Panc1 (cell line): Measurements from ENCODE around the gene EFTUD2. TPM values are rescaled to one million over a fixed set of nuclear protein-coding genes. Genes with fewer than 3 reads are reported as not detected.
A peak's percentile ranks its signal among the peaks of the same experiment; 100 is the strongest.

Experiments
- ATAC-seq: fragments of 200-7000 bp; cut with Tn5 transposase; 2 replicates; pipeline ENCODE4 v1.9.1; 2020; ENCODE audit warnings: mild to moderate bottlenecking, moderate library complexity
- BruUV-seq: library from RNA; stranded (reverse); fragments of 400-500 nt; replicated peaks from 2 replicates; lab custom pipeline; 2021; lab: Mats Ljungman, UMichigan
- CTCF ChIA-PET: fragments of 300-600 bp; sonication (Branson Sonifier 250); formaldehyde crosslinking; loops from one replicate; lab custom pipeline; 2022; ENCODE audit warnings: antibody characterized with exemption; lab: Charles Lee
- POLR2A ChIA-PET: fragments of 300-600 bp; sonication (Branson Sonifier 250); formaldehyde crosslinking; loops from one replicate; lab custom pipeline; 2022; ENCODE audit warnings: antibody characterized with exemption; lab: Charles Lee
- DNase-seq: peaks from one replicate; pipeline ENCODE4 v3.0.0-alpha.2; 2010; ENCODE audit warnings: low read depth, low spot score
- H3K27ac ChIP-seq: 2 replicates; pipeline ENCODE4 v1.5.1; 2011; ENCODE audit warnings: mild to moderate bottlenecking, low read length, inconsistent platforms
- H3K27me3 ChIP-seq: fragments of 200-500 bp; sonication (Bioruptor generic); 2 replicates; pipeline ENCODE4 v1.6.0; 2014; ENCODE audit warnings: low read length, inconsistent platforms; ENCODE audit not compliant: control insufficient read depth, insufficient read depth
- H3K36me3 ChIP-seq: fragments of 200-500 bp; sonication (Bioruptor generic); 2 replicates; pipeline ENCODE4 v1.5.1; 2014; ENCODE audit warnings: inconsistent platforms, mild to moderate bottlenecking, low read length, moderate library complexity; ENCODE audit not compliant: control insufficient read depth, insufficient read depth
- H3K4me1 ChIP-seq: 2 replicates; pipeline ENCODE4 v1.5.1; 2011; ENCODE audit warnings: inconsistent platforms, mild to moderate bottlenecking, low read length, moderate library complexity; ENCODE audit not compliant: control insufficient read depth, insufficient read depth
- H3K4me3 ChIP-seq, 2 experiments: 2 replicates each; pipeline ENCODE4 v1.5.1; 2011 to 2012; ENCODE audit warnings: low read depth in 2 of 2, low read length in 2 of 2, mild to moderate bottlenecking in 2 of 2, inconsistent platforms in 1 of 2, moderate library complexity in 1 of 2
- H3K9me3 ChIP-seq: fragments of 200-500 bp; sonication (Bioruptor generic); 2 replicates; pipeline ENCODE4 v1.5.1; 2014; ENCODE audit warnings: low read depth, mild to moderate bottlenecking, inconsistent platforms, low read length, moderate library complexity; ENCODE audit not compliant: control insufficient read depth, insufficient read depth
- CTCF ChIP-seq: fragments of 450-650 bp; IDR thresholded peaks from 2 replicates; pipeline ENCODE4 v1.5.1; 2017; ENCODE audit warnings: mild to moderate bottlenecking
- POLR2AphosphoS5 ChIP-seq: IDR thresholded peaks from 2 replicates; pipeline ENCODE4 v1.6.1; 2012; ENCODE audit warnings: mild to moderate bottlenecking, low read depth, low read length, moderate library complexity
- REST ChIP-seq, 2 experiments: IDR thresholded peaks; 2 replicates each; pipeline ENCODE4 v1.6.1; 2011 to 2012; ENCODE audit warnings: low read depth in 2 of 2, control low read depth in 1 of 2, low read length in 1 of 2, mild to moderate bottlenecking in 1 of 2, moderate library complexity in 1 of 2; ENCODE audit not compliant: insufficient read depth in 1 of 2
- SIN3A ChIP-seq: IDR thresholded peaks from 2 replicates; pipeline ENCODE4 v1.6.1; 2012; ENCODE audit warnings: low read depth, mild to moderate bottlenecking, low read length, moderate library complexity, borderline replicate concordance; ENCODE audit not compliant: insufficient read depth
- TCF7L2 ChIP-seq: IDR thresholded peaks from 2 replicates; pipeline ENCODE4 v1.6.1; 2011; ENCODE audit warnings: mild to moderate bottlenecking, low read depth, low read length, inconsistent platforms
- in situ Hi-C: cut with HindIII; loops from 2 replicates; pipeline ENCODE4 v1.10.0; 2016; ENCODE audit warnings: low sequenced_read_pairs, low pct_unique_long_range_greater_than_20kb
- intact Hi-C: fragments of 100-400 bp; cut with micrococcal nuclease; formaldehyde crosslinking; loops from one replicate; pipeline ENCODE4 v1.10.0; 2022; ENCODE audit not compliant: unreplicated experiment
- total RNA-seq: library from RNA; stranded (reverse); gene quantifications from one replicate; pipeline ENCODE4 v1.2.1, GENCODE V29; 2021; ENCODE audit not compliant: unreplicated experiment

The EFTUD2 gene
- total RNA-seq, 1 experiment from 2014 or later = 98.0 TPM

GRCh38 chr17:44925731-44926697 is 26.8 kb upstream of the EFTUD2 start:
- ChIA-PET POLR2A (no interaction called here), CTCF (no interaction called here)
- TF ChIP-seq REST (IDR thresholded peaks at IDR 0.05; ENCODE audit: insufficient read depth in 1 of 2, low read depth in 2 of 2, low read length in 1 of 2) = no peak
- TF ChIP-seq CTCF = no peak
- TF ChIP-seq POLR2AphosphoS5 = no peak
- no peak for TF ChIP-seq TCF7L2
- TF ChIP-seq SIN3A = no peak
- intact Hi-C loops (no loop called here), in situ Hi-C loops (no loop called here)
- Histone ChIP-seq H3K36me3 (peaks cover 2% of the 10 kb centered on the region; the same call in 1 of the 2 replicates), H3K4me3 (no peak overlapping the region), H3K27ac (no peak overlapping the region), H3K9me3 (no peaks in the 10 kb centered on the region), H3K4me1 (no peaks in the 10 kb centered on the region), H3K27me3 (no peaks in the 10 kb centered on the region)
- no peak for DNase-seq
- BruUV-seq = no TSS peak
- peak; percentile 3; the same call in 1 of the 2 replicates for ATAC-seq

- ChIA-PET POLR2A (no interaction called here), CTCF (no interaction called here)
- Histone ChIP-seq H3K27ac (no peak overlapping the region), H3K4me3 (no peak overlapping the region), H3K27me3 (no peaks in the 10 kb centered on the region), H3K4me1 (no peaks in the 10 kb centered on the region), H3K9me3 (no peaks in the 10 kb centered on the region), H3K36me3 (no peaks in the 10 kb centered on the region)
- in situ Hi-C loops (no loop called here), intact Hi-C loops (no loop called here)
- BruUV-seq = no TSS peak
- DNase-seq = no peak
- TF ChIP-seq TCF7L2 (no peak), SIN3A (no peak), REST (IDR thresholded peaks at IDR 0.05; ENCODE audit: insufficient read depth in 1 of 2, low read depth in 2 of 2, low read length in 1 of 2) (no peak), POLR2AphosphoS5 (peak; percentile 52), CTCF (no peak)
- no peak; the same call in 1 of the 2 replicates for ATAC-seq
Measured at GRCh38 chr17:44924107-44924544, 24.9 kb upstream of the EFTUD2 start.
